GM18526 (cell line): ENCODE results near the gene C13orf46.

Experiments
- POLR2A ChIP-seq: IDR thresholded peaks from 3 replicates; pipeline ENCODE4 v1.6.1; 2011; ENCODE audit not compliant: insufficient read length; ENCODE audit errors: extremely low read depth

Gene C13orf46

DNA sequence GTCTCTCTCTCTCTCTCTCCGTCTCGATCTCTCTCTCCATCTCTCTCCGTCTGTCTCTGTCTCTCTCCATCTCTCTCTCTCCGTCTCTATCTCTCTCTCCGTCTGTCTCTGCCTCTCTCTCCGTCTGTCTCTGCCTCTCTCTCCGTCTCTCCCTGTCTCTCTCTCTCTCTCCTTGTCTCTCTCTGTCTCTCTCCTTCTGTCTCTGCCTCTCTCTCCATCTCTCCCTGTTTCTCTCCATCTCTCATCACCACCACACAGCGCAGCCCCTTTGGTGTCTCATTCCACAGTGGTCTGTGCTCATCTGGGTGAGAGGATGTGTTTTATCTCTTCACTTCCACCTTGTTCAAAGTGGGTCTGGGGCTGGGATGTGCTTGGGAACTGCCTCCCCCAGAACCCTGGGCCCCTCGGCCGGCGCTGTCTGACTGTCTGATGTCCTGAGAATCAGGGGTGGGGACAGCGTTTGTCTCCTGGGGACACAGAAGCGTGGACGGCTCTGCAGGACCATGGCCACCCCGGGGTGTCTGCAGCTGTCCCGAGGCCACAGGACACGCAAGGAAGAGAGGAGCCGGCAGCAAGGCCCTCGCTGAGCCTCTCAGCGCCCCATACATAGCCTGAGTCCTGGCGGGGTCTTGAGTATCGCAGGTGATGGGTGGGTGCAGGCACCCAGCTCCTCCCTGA lies 40.2 kb upstream of the C13orf46 start:
- no peak for TF ChIP-seq POLR2A

GRCh38 chr13:114013336-114013735 lies 39.5 kb upstream of the C13orf46 start:
- no peak for TF ChIP-seq POLR2A

DNA sequence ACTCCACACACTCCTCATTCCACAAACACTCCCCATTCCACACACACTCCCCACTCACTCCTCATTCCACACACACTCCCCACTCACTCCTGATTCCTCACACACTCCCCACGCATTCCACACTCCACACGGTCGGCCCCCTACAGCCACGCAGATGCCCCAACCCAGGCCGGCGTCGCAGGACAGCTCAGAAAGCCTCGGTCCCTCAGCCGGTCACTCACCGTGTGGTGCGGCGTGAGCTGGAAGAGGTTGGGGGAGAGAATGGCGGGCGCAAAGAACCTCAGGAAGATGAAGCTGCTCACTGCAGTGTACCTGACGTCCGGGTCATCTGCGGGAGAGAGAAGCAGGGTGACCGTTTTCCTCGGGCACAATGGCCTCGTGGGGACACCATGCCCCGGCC lies 39.0 kb upstream of the C13orf46 start:
- TF ChIP-seq POLR2A, result no peak

- no peak for TF ChIP-seq POLR2A
These were observed 38.3 kb upstream of the C13orf46 start for GRCh38 chr13:114012141-114012540.

DNA sequence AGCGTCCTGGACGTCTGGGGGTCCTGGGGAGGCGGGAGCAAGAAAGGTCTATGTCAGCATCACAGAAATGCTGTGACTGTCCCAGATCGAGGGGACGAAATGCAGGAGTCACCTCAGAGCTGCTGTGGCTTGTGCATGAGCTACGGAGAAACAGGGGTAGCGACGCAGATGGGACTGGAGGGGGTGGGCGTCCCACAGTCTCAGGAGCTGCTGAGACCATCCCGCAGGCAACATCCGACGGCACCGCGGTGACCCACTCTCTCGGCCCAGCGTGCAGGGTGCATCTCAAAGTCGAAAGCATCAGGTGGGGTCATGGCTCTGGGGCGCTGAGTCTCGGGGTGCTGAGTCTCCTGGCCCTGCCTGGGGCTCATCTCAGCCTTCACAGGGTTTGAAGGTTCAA lies 37.4 kb upstream of the C13orf46 start:
- no peak for TF ChIP-seq POLR2A

- TF ChIP-seq POLR2A, result no peak
These were observed 36.7 kb upstream of the C13orf46 start for GRCh38 chr13:114010401-114011101.

DNA sequence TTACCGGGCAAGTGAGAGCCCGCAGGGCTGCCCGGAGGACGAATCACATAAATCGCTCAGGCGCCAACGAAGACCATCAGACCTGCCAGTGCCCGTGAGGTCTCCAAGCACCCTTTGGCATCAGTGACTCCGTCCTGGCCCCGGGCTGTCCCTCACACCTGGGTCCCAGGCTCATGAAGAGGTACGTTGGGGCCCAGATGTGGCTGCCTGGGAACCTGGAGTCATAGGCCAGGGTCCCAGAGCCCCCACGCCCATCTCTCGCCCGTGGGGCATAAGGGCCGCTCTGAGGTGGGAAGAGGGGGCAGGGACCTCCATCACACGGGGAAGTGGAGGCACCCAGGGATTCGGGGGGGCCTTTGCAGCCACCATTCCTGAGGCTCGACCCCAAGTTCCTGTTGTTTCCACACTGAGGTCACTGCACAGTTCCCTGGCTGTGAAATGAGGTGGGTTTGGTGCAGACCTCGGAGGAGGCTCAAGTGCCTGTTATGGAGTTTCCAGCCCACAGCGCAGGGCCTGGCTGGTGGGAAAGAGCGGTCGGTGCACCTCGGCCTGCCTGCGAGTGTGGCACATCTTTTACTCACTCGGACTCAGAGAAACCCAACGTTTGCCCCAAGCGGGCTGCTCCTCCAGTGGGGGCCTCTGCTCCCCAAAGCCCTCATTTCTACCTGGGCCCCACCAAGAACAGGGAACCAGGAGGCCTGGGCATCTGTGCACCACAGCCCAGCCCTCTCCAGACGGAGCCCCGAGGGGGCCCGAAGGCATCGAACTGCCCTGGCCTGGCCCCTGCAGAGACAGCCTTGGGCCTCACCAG lies 35.9 kb upstream of the C13orf46 start:
- TF ChIP-seq POLR2A, result no peak

DNA sequence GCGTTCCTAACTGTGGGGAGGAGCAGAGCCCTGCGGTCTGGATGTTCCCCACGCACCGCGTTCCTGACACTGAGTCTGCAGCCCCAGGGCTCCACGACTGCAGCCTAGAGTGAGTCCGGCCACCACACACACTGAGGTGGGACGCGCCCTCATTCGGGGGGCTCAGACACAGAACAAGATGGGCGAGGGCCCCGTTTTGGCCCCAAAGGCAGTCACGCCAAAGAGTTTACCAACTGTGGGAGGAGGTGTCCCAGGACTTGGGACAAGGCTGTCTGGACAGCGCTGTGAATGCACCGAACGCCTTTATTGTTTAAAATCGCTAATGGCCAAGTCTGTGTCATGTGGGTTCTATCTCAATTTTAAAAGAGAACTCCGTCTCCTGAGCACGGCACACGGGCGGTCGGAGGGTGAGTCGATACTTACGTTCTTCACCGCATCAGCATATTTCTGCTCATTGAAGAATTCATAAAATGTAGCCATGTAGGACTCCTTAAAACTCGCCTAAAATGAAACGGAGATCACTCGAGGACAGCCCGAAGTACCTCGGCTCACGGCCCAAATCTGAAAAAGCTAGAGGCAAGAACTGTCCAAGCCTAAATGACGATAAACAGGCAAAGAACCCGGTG lies 35.2 kb upstream of the C13orf46 start:
- no peak for TF ChIP-seq POLR2A

- no peak for TF ChIP-seq POLR2A
These were observed 33.7 kb upstream of the C13orf46 start for GRCh38 chr13:114007566-114007965.

GRCh38 chr13:114005206-114005724 lies 31.4 kb upstream of the C13orf46 start:
- no peak for TF ChIP-seq POLR2A

GRCh38 chr13:114004420-114005205 lies 30.7 kb upstream of the C13orf46 start:
- no peak for TF ChIP-seq POLR2A

- TF ChIP-seq POLR2A, result no peak
These were observed 29.0 kb upstream of the C13orf46 start for GRCh38 chr13:114002771-114003321.

GRCh38 chr13:114002009-114002544 lies 28.2 kb upstream of the C13orf46 start:
- no peak for TF ChIP-seq POLR2A

- TF ChIP-seq POLR2A, result no peak
These were observed 27.6 kb upstream of the C13orf46 start for GRCh38 chr13:114001331-114002008.
